HuH-7.5 (cell line): Measurements from ENCODE around the gene BMERB1.

Experiments used
- DNase-seq: peaks from one replicate; pipeline ENCODE4 v3.0.0; 2011; ENCODE audit warnings: low spot score

The BMERB1 gene

GRCh38 chr16:15616012-15616411, 181.6 kb downstream of the BMERB1 start:
- DNase-seq = no peak

GRCh38 chr16:15616475-15617165, 182.2 kb downstream of the BMERB1 start:
- no peak for DNase-seq

DNA sequence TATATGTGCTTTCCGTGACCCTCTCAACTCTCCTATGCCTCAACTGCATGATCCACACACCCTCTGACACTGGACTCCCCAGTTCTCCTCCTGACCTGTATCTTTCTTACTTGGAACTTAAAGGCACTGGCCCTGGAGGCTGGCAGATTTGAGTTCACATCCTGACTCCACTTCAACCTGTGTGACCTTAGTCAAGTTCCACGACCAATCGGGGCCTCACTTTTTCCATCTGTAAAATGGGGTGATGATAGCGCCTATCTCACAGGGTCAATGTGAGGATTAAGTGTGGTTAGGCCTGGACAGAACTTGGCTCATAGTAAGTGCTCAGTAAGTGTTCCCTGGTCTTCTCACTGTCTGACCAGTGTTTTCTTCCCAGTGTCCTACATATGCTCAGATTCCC, 183.5 kb downstream of the BMERB1 start:
- no peak for DNase-seq

GRCh38 chr16:15618392-15618791, 184.0 kb downstream of the BMERB1 start:
- DNase-seq = no peak

DNA sequence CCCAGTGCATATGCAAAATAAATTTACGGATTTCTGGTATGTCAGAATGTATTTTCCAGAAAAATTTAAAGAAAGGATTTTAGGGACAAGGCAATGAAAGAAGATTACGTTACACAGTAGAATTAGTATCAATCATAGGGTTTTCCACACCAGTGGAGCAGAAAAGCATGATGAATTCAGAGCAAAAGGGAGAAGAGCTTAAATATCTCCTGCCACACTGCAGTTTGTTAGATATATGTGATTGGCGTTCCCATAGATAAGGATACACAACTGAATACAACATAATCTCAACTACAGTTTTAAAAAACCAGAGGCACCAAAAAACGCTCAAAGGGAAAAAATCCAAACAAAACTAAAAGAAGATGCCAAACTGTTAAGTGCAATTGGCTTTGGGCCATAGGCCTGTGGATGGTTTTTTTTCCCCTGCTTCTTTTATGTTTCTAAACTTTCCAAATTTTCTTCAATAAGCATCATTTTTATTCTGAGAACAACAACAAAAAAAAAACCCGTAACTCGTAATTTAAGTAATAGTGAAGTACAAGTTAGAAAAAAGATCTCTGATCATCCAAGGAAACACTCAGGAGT, 186.3 kb downstream of the BMERB1 start:
- no peak for DNase-seq

DNA sequence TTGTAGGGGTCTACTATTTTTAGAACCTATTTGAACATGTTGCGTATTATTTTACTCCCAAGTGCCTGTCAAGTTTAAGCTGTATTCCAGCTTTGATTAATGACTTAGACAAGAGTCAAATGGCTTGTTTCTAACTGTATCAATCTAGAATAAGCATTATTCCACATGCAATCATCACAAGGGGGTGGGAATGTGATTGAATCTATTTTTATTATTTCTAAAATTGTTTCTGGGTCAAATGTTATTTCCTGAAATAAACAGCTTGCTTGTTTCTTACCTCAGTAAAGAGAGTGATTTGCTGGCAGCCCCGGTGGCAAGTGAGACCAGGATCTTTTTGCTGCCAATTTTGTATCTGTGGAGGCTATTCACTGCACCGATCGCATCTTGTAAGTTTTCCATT, 187.1 kb downstream of the BMERB1 start:
- no peak for DNase-seq

GRCh38 chr16:15621889-15622288, 187.5 kb downstream of the BMERB1 start:
- no peak for DNase-seq

DNA sequence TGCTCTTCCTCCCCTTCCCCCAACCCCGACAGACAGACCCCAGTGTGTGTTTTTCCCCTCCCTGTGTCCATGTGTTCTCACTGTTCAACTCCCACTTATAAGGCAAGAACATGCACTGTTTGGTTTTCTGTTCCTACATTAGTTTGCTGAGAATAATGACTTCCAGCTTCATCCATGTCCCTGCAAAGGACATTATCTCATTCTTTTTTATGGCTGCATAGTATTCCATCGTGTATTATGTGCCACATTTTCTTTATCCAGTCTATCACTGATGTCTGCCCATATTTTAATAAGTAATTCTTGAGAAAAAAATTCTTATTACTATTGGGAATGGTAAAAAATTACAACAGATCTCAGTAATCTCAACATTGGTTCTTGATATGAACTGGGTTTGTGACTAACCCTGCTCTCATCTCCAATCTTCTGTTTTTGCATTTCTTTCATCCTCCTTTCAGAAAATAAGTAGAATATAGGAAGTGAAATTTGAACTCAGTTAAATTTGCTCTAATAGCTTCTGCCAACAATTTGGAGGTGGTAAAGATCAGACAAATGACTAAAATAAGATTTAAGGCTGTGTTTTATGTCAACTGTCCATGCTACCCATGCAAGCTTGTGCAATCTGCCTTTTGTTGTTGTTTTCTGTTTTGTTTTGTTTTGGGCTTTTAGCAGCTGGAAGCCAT, 197.5 kb downstream of the BMERB1 start:
- no peak for DNase-seq

DNA sequence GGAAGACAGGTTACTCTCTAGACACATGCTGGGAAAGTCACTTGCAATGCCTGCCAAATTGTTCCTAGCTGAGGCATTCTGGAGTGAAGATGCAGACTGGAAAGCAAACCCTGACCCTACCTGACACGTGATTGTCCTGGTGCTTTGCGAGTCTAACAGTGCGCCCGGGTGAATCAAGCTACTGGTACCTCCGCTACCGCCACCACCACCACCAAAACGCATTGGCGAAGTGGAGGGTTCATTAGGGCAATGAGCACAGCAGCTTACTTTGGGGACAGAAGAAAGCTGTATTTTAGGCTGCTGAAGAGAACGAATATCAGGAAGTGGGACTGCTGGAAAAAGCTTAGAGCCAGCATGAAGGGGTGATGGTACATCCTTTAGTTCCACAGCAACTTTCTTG, 201.5 kb downstream of the BMERB1 start:
- DNase-seq = no peak

- DNase-seq = no peak
These were observed 202.0 kb downstream of the BMERB1 start for GRCh38 chr16:15636392-15636873.
